Fibroblast of lung (primary cell): ENCODE results near the gene ATP13A5. TPM values are rescaled to one million over a fixed set of nuclear protein-coding genes. Genes with fewer than 3 reads are reported as not detected.

Source experiments
- DNase-seq, 2 donors: peaks; one replicate each; pipeline versions ENCODE4 v3.0.0 to v3.0.0-alpha.2; 2010; ENCODE audit warnings: low read depth in 2 of 2
- H2AFZ ChIP-seq: 2 replicates; pipeline ENCODE4 v1.5.1; 2012; ENCODE audit warnings: low read length, control low read depth, inconsistent platforms
- H3K27ac ChIP-seq: 2 replicates; pipeline ENCODE4 v1.5.1; 2011; ENCODE audit warnings: low read length, control low read depth; ENCODE audit not compliant: insufficient read depth
- H3K27me3 ChIP-seq: 2 replicates; pipeline ENCODE4 v1.5.1; 2011; ENCODE audit warnings: mild to moderate bottlenecking, low read length; ENCODE audit not compliant: control insufficient read depth, insufficient read depth
- H3K36me3 ChIP-seq: 2 replicates; pipeline ENCODE4 v1.5.1; 2011; ENCODE audit warnings: low read length; ENCODE audit not compliant: control insufficient read depth, insufficient read depth
- H3K4me1 ChIP-seq: 2 replicates; pipeline ENCODE4 v1.5.1; 2011; ENCODE audit warnings: low read length; ENCODE audit not compliant: control insufficient read depth, insufficient read depth; ENCODE audit errors: extremely low read depth
- H3K4me2 ChIP-seq: 2 replicates; pipeline ENCODE4 v1.5.1; 2011; ENCODE audit warnings: low read length, control low read depth; ENCODE audit not compliant: insufficient read depth; ENCODE audit errors: extremely low read depth
- H3K4me3 ChIP-seq, 4 experiments: fragments of 200-600 bp in 1 of 4; sonication (generic) in 1 of 4; replicated peaks in 1 of 4; 2 replicates each; pipeline ENCODE4 v1.5.1; 2011 to 2016; ENCODE audit warnings: low read length in 4 of 4, low read depth in 3 of 4, mild to moderate bottlenecking in 3 of 4, control low read depth in 2 of 4, inconsistent platforms in 1 of 4, mixed read lengths in 1 of 4; ENCODE audit not compliant: insufficient read depth in 1 of 4; ENCODE audit errors: control extremely low read depth in 1 of 4
- H3K79me2 ChIP-seq: 2 replicates; pipeline ENCODE4 v1.5.1; 2012; ENCODE audit warnings: mild to moderate bottlenecking, low read length, inconsistent platforms; ENCODE audit not compliant: control insufficient read depth, insufficient read depth
- H3K9ac ChIP-seq: 2 replicates; pipeline ENCODE4 v1.5.1; 2011; ENCODE audit warnings: mild to moderate bottlenecking, low read length, control low read depth; ENCODE audit not compliant: insufficient read depth
- H3K9me3 ChIP-seq: 2 replicates; pipeline ENCODE4 v1.5.1; 2012; ENCODE audit warnings: low read depth, low read length; ENCODE audit not compliant: control insufficient read depth, insufficient read depth
- H4K20me1 ChIP-seq: 2 replicates; pipeline ENCODE4 v1.5.1; 2011; ENCODE audit warnings: low read length; ENCODE audit not compliant: control insufficient read depth, insufficient read depth; ENCODE audit errors: extremely low read depth
- CTCF ChIP-seq, 2 donors: IDR thresholded peaks in 1 of 2; conservative IDR thresholded peaks in 1 of 2; 1 replicate in 1 of 2; 2 replicates in 1 of 2; pipeline ENCODE4 v1.5.1; 2011 to 2012; ENCODE audit warnings: low read length in 2 of 2, control low read depth in 1 of 2, inconsistent platforms in 1 of 2, low read depth in 1 of 2, mild to moderate bottlenecking in 1 of 2
- EZH2 ChIP-seq: IDR thresholded peaks from 2 replicates; pipeline ENCODE4 v1.5.1; 2012; ENCODE audit warnings: low read length, control low read depth, mild to moderate bottlenecking; ENCODE audit errors: missing control alignments
- polyA plus RNA-seq, 2 donors: library from polyadenylated mRNA; depleted of rRNA in 1 of 2; stranded (reverse) in 1 of 2; unstranded in 1 of 2; fragments of >200 nt; gene quantifications; 2 replicates each; pipeline ENCODE4 v1.2.1, GENCODE V29; 2011 to 2012; ENCODE audit warnings: missing spikeins in 1 of 2
- total RNA-seq: library from RNA; depleted of rRNA; stranded (reverse); fragments of >200 nt; gene quantifications from 2 replicates; pipeline ENCODE4 v1.2.1, GENCODE V29; 2014

The ATP13A5 gene
- total and polyA plus RNA-seq, 2 donors (not counting 1 experiment from before 2014, with no cell fraction given): not detected

GRCh38 chr3:193400304-193400703 is 21.8 kb upstream of the ATP13A5 start:
- DNase-seq: peak in 1 of 2 donors; percentile 1
- no peak overlapping the region for H3K4me2 ChIP-seq

GRCh38 chr3:193396451-193397244 is 18.1 kb upstream of the ATP13A5 start:
- H3K4me2 ChIP-seq: no peak overlapping the region
- no peak overlapping the region for H3K27ac ChIP-seq
- no peaks in the 10 kb centered on the region for H4K20me1 ChIP-seq
- H3K4me3 ChIP-seq: no peak overlapping the region
- H3K4me1 ChIP-seq: no peaks in the 10 kb centered on the region
- TF ChIP-seq EZH2 (no peak), CTCF (conservative IDR thresholded peaks at IDR 0.05 in 1 of 2, IDR thresholded peaks at IDR 0.05 in 1 of 2; ENCODE audit: low read depth in 1 of 2, low read length in 2 of 2) (no peak)
- no peaks in the 10 kb centered on the region for H3K9me3 ChIP-seq
- H3K79me2 ChIP-seq: no peaks in the 10 kb centered on the region
- DNase-seq: peak in 1 of 2 donors; percentile 34
- no peak overlapping the region for H2AFZ ChIP-seq
- H3K27me3 ChIP-seq: no peaks in the 10 kb centered on the region
- H3K9ac ChIP-seq: no peak overlapping the region
- no peaks in the 10 kb centered on the region for H3K36me3 ChIP-seq

More at GRCh38 chr3:193400304-193400703, 21.8 kb upstream of the ATP13A5 start:
- H3K79me2 ChIP-seq: no peaks in the 10 kb centered on the region
- H3K36me3 ChIP-seq: no peaks in the 10 kb centered on the region
- H3K9ac ChIP-seq: no peak overlapping the region
- H3K27ac ChIP-seq: no peak overlapping the region
- H3K4me1 ChIP-seq: no peaks in the 10 kb centered on the region
- H2AFZ ChIP-seq: no peak overlapping the region
- H3K9me3 ChIP-seq: no peaks in the 10 kb centered on the region
- no peak for TF ChIP-seq EZH2
- TF ChIP-seq CTCF (conservative IDR thresholded peaks at IDR 0.05 in 1 of 2, IDR thresholded peaks at IDR 0.05 in 1 of 2; ENCODE audit: low read depth in 1 of 2, low read length in 2 of 2): no peak
- no peak overlapping the region for H3K4me3 ChIP-seq
- H3K27me3 ChIP-seq: no peaks in the 10 kb centered on the region
- H4K20me1 ChIP-seq: no peaks in the 10 kb centered on the region

GRCh38 chr3:193391902-193392301 is 13.3 kb upstream of the ATP13A5 start:
- Histone ChIP-seq H3K27me3 (no peaks in the 10 kb centered on the region), H4K20me1 (no peaks in the 10 kb centered on the region), H3K4me3 (no peak overlapping the region), H3K9ac (no peak overlapping the region), H3K4me2 (no peak overlapping the region), H2AFZ (no peak overlapping the region), H3K79me2 (no peaks in the 10 kb centered on the region), H3K4me1 (no peaks in the 10 kb centered on the region), H3K27ac (no peak overlapping the region), H3K36me3 (no peaks in the 10 kb centered on the region), H3K9me3 (no peaks in the 10 kb centered on the region)
- peak in 1 of 2 donors; percentile 89 for DNase-seq
- TF ChIP-seq CTCF (conservative IDR thresholded peaks at IDR 0.05 in 1 of 2, IDR thresholded peaks at IDR 0.05 in 1 of 2; ENCODE audit: low read depth in 1 of 2, low read length in 2 of 2) (no peak), EZH2 (no peak)
